ENCODE results near the gene GPR156. TPM values are rescaled to one million over a fixed set of nuclear protein-coding genes. Genes with fewer than 3 reads are reported as not detected.
"Not testable (repeated sequence)": the region's sequence is repeated elsewhere in the genome, so short reads cannot be mapped to it uniquely, and the experiment has no call there.

The GPR156 gene
- total RNA-seq, 2 donors from 2014 or later = 1.1 to 1.2 TPM

DNA sequence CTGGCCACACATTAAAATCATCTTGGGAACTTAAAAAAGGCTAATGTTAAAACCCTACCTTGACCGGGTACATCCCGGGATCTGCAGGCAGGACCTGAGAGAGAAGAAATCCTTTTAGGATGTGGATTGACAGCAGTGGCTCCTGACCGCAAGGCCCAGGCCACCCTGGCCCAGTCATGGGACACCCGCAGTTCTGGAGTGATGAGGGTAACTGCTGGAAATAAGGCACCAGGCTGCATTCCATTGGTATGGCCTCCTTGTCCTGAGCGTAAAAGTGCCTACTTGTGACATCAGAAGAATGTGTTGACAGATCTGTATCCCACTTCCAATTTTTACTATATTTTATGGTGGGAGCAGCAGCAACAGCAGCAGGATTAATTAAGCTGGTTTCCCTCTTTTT lies 127.3 kb downstream of the GPR156 start:
- Histone ChIP-seq H3K27me3 (ENCODE audit: control insufficient read depth, insufficient read depth, low read length, poor library complexity, severe bottlenecking) (no peaks in the 10 kb centered on the region), H3K9ac (ENCODE audit: extremely low read depth, low read length, poor library complexity, severe bottlenecking) (no peak overlapping the region), H3K36me3 (ENCODE audit: control insufficient read depth, insufficient read depth, low read length) (no peaks in the 10 kb centered on the region), H3K9me3 (ENCODE audit: control insufficient read depth, low read length) (peaks cover 29% of the 10 kb centered on the region), H3K4me1 (ENCODE audit: control insufficient read depth, insufficient read depth, low read length) (no peaks in the 10 kb centered on the region), H3K4me3 (ENCODE audit: low read length) (no peak overlapping the region), H3K27ac (ENCODE audit: low read depth, low read length) (no peak overlapping the region)
- no peak overlapping the region for H3K4me3 Mint-ChIP-seq
- H3K9me3 Mint-ChIP-seq = peaks cover 34% of the 10 kb centered on the region
- peaks cover 5% of the 10 kb centered on the region for H3K4me1 Mint-ChIP-seq
- TF ChIP-seq, protein P1, sequence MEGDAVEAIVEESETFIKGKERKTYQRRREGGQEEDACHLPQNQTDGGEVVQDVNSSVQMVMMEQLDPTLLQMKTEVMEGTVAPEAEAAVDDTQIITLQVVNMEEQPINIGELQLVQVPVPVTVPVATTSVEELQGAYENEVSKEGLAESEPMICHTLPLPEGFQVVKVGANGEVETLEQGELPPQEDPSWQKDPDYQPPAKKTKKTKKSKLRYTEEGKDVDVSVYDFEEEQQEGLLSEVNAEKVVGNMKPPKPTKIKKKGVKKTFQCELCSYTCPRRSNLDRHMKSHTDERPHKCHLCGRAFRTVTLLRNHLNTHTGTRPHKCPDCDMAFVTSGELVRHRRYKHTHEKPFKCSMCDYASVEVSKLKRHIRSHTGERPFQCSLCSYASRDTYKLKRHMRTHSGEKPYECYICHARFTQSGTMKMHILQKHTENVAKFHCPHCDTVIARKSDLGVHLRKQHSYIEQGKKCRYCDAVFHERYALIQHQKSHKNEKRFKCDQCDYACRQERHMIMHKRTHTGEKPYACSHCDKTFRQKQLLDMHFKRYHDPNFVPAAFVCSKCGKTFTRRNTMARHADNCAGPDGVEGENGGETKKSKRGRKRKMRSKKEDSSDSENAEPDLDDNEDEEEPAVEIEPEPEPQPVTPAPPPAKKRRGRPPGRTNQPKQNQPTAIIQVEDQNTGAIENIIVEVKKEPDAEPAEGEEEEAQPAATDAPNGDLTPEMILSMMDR (conservative IDR thresholded peaks at IDR 0.05) = no peak
- 87 to 97% methylated on average over 4 to 5 of the region's 5 CpGs for WGBS, 2 experiments (ENCODE audit: insufficient coverage in 1 of 2, insufficient read length in 1 of 2)
- H3K36me3 Mint-ChIP-seq (ENCODE audit: low read depth) = peaks cover 10% of the 10 kb centered on the region
- peaks cover under 1% of the 10 kb centered on the region for H3K27me3 Mint-ChIP-seq (ENCODE audit: insufficient read depth)
- DNase-seq = no peak
- no peak overlapping the region for H3K27ac Mint-ChIP-seq

DNA sequence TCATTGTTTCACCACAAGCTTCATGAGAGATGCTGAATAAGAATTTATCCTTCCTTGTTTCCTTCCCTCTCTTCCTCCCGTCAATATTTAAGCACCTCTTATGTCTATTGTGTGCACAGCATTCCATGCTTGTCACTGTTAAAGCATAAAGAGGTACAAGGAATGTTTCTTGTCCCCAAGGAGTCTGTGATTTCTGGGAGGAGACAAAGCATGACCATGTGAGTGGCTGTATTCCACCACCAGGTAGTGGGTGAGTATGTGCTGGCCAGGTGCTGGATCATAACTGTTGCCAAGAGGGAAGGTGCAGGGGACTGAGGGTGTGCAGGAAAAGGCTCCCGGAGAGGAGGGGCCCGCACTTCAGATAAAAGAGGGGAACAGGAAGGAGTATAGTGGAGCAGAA lies 127.9 kb downstream of the GPR156 start:
- Mint-ChIP-seq H3K27me3 (ENCODE audit: insufficient read depth) (peaks cover 4% of the 10 kb centered on the region), H3K4me1 (no peaks in the 10 kb centered on the region), H3K9me3 (peaks cover 37% of the 10 kb centered on the region), H3K27ac (no peak overlapping the region), H3K36me3 (ENCODE audit: low read depth) (peaks cover 10% of the 10 kb centered on the region), H3K4me3 (no peak overlapping the region)
- Histone ChIP-seq H3K9ac (ENCODE audit: extremely low read depth, low read length, poor library complexity, severe bottlenecking) (no peak overlapping the region), H3K27ac (ENCODE audit: low read depth, low read length) (no peak overlapping the region), H3K9me3 (ENCODE audit: control insufficient read depth, low read length) (peaks cover 29% of the 10 kb centered on the region), H3K4me3 (ENCODE audit: low read length) (no peak overlapping the region), H3K36me3 (ENCODE audit: control insufficient read depth, insufficient read depth, low read length) (no peaks in the 10 kb centered on the region), H3K4me1 (ENCODE audit: control insufficient read depth, insufficient read depth, low read length) (no peaks in the 10 kb centered on the region), H3K27me3 (ENCODE audit: control insufficient read depth, insufficient read depth, low read length, poor library complexity, severe bottlenecking) (no peaks in the 10 kb centered on the region)
- no peak for DNase-seq
- TF ChIP-seq, protein P1 (conservative IDR thresholded peaks at IDR 0.05) = no peak
- WGBS, 2 experiments (ENCODE audit: insufficient coverage in 1 of 2, insufficient read length in 1 of 2) = 90 to 91% methylated on average over 2 to 3 of the region's 3 CpGs

DNA sequence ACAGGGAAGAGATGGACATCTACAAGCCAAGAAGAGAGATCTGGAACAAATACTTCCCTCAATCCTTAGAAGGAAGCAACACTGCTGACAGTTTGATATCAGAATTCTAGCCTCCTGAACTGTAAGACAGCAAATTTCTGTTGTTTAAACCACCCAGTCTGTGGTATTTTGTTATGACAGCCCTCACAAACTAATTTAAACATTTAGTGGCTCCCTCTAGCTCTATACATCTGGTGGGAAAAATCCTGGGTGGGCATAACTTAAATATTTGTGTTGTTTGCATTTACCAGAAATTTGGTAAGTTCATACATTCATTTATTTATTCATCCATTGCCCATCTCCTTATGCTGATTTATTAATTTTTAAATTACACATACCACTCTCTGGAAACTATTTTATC lies 128.3 kb downstream of the GPR156 start:
- H3K9ac ChIP-seq (ENCODE audit: extremely low read depth, low read length, poor library complexity, severe bottlenecking) = no peak overlapping the region
- Mint-ChIP-seq H3K27ac (no peak overlapping the region), H3K4me1 (no peaks in the 10 kb centered on the region)

DNA sequence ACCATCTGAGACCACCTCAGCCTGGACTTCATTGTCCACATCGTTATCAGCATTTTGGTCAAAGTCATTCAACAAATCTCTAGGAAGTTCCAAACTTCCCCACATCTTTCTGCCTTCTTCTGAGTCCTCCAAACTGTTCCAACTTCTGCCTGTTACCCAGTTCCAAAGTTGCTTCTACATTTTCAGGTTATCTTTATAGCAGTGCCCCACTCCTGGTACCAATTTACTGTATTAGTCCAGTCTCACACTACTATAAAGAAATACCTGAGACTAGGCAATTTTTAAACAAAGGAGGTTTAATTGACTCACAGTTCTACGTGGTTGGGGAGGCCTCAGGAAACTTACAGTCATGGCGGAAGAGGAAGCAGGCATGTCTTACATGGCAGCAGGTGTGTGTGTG lies 129.3 kb downstream of the GPR156 start:
- H3K4me1 ChIP-seq (ENCODE audit: control insufficient read depth, insufficient read depth, low read length); H3K4me1 Mint-ChIP-seq; DNase-seq; H3K27ac ChIP-seq (ENCODE audit: low read depth, low read length); H3K27me3 Mint-ChIP-seq (ENCODE audit: insufficient read depth); H3K27me3 ChIP-seq (ENCODE audit: control insufficient read depth, insufficient read depth, low read length, poor library complexity, severe bottlenecking); H3K4me3 ChIP-seq (ENCODE audit: low read length); H3K9ac ChIP-seq (ENCODE audit: extremely low read depth, low read length, poor library complexity, severe bottlenecking); H3K4me3 Mint-ChIP-seq; H3K36me3 ChIP-seq (ENCODE audit: control insufficient read depth, insufficient read depth, low read length); H3K27ac Mint-ChIP-seq: not testable (repeated sequence)
- WGBS, 2 experiments (ENCODE audit: insufficient coverage in 1 of 2, insufficient read length in 1 of 2) = 92 to 93% methylated on average over 3 of the region's 3 CpGs
- H3K9me3 ChIP-seq (ENCODE audit: control insufficient read depth, low read length) = peaks cover 29% of the 10 kb centered on the region
- peaks cover 10% of the 10 kb centered on the region for H3K36me3 Mint-ChIP-seq (ENCODE audit: low read depth)
- H3K9me3 Mint-ChIP-seq = peaks cover 37% of the 10 kb centered on the region

More for the DNA sequence above, 128.3 kb downstream of the GPR156 start:
- Histone ChIP-seq H3K9me3 (ENCODE audit: control insufficient read depth, low read length) (peaks cover 29% of the 10 kb centered on the region), H3K36me3 (ENCODE audit: control insufficient read depth, insufficient read depth, low read length) (no peaks in the 10 kb centered on the region), H3K27me3 (ENCODE audit: control insufficient read depth, insufficient read depth, low read length, poor library complexity, severe bottlenecking) (no peaks in the 10 kb centered on the region), H3K27ac (ENCODE audit: low read depth, low read length) (no peak overlapping the region), H3K4me1 (ENCODE audit: control insufficient read depth, insufficient read depth, low read length) (no peaks in the 10 kb centered on the region), H3K4me3 (ENCODE audit: low read length) (no peak overlapping the region)
- Mint-ChIP-seq H3K27me3 (ENCODE audit: insufficient read depth) (peaks cover 4% of the 10 kb centered on the region), H3K36me3 (ENCODE audit: low read depth) (peaks cover 10% of the 10 kb centered on the region), H3K4me3 (no peak overlapping the region), H3K9me3 (peaks cover 37% of the 10 kb centered on the region)
- no peak for DNase-seq
- TF ChIP-seq, protein P1 (conservative IDR thresholded peaks at IDR 0.05) = no peak

Data from endodermal cell (in vitro differentiated cells).